NB4 (cell line): ENCODE data around the gene AXIN2.

ENCODE experiments used
- CTCF ChIP-seq: IDR thresholded peaks from one replicate; pipeline ENCODE4 v1.5.1; 2012; ENCODE audit warnings: low read depth, low read length
- POLR2A ChIP-seq: IDR thresholded peaks from 2 replicates; pipeline ENCODE4 v1.6.1; 2011; ENCODE audit warnings: mild to moderate bottlenecking; ENCODE audit not compliant: insufficient read length; ENCODE audit errors: extremely low read depth

GRCh38 chr17:65529761-65530522 is 31.5 kb downstream of the AXIN2 start:
- TF ChIP-seq CTCF (no peak), POLR2A (no peak)
